ENCODE data around the gene CUEDC1.

Gene CUEDC1

DNA sequence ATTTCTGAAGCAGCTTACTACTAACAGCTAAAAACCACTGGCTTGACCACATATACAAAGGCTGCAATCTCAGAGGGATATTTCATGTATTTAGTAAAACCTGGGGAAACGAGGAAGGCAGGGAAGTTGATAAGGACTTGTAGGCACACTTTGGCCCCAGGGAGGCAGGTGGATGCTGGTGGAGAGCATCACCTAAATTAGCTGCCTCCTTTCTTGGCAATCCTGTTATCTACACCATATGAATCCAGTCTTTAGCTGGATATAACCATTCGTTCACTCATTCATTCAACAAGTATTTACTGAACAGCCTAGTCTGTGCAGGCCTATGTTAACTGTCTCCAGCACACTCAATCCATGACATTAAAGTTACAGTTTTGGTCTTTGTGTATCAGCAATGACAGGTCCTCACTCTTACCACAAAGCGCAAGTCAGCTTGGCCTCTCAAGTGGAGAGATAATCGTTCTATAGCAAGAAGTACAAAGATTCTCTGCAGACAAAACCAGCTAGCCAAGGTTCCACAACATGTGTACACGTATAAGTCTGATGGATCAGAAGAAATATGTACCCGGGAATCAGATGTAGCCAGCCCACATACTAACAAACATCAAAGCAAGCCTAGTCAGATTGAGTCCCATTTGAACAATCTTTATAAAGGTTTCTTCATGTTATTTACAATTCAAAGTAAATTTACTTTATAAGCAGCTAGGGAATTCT, 116.2 kb downstream of the CUEDC1 start:
- Histone ChIP-seq H3K36me3 (replicated peaks) (peaks cover 17% of the 10 kb centered on the region), H3K4me3 (ENCODE audit: low read depth, low read length) (no peak overlapping the region), H3K27me3 (replicated peaks) (no peaks in the 10 kb centered on the region), H3K27ac (no peak overlapping the region)
- in situ Hi-C loops (cut with HindIII; ENCODE audit: low pct_ligation_motif_present, low sequenced_read_pairs) = no loop called here
- DNase-seq = no peak
- TF ChIP-seq, protein P1, sequence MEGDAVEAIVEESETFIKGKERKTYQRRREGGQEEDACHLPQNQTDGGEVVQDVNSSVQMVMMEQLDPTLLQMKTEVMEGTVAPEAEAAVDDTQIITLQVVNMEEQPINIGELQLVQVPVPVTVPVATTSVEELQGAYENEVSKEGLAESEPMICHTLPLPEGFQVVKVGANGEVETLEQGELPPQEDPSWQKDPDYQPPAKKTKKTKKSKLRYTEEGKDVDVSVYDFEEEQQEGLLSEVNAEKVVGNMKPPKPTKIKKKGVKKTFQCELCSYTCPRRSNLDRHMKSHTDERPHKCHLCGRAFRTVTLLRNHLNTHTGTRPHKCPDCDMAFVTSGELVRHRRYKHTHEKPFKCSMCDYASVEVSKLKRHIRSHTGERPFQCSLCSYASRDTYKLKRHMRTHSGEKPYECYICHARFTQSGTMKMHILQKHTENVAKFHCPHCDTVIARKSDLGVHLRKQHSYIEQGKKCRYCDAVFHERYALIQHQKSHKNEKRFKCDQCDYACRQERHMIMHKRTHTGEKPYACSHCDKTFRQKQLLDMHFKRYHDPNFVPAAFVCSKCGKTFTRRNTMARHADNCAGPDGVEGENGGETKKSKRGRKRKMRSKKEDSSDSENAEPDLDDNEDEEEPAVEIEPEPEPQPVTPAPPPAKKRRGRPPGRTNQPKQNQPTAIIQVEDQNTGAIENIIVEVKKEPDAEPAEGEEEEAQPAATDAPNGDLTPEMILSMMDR (IDR thresholded peaks at IDR 0.05; ENCODE audit: low read depth, low read length, missing control alignments) = no peak

DNA sequence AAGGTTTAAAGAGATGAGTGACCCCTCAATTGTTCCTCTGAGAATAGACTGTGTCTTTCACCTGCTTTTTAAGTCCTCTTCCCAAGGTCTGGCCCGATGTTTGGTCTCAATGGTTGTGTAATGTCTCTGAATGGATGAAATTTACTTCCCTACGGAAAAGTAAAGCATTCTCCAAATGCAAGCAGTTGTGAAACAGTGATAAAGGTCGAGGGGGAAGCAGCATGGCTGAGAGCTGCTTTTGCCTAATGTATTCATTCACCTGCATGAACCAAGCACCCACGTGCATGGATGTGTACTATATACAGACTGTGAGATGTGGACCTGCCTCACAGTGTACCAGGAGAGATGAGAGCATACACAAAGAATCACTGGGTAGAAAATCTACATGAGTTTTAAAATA, 116.8 kb downstream of the CUEDC1 start:
- peaks cover 17% of the 10 kb centered on the region for H3K36me3 ChIP-seq (replicated peaks)

DNA sequence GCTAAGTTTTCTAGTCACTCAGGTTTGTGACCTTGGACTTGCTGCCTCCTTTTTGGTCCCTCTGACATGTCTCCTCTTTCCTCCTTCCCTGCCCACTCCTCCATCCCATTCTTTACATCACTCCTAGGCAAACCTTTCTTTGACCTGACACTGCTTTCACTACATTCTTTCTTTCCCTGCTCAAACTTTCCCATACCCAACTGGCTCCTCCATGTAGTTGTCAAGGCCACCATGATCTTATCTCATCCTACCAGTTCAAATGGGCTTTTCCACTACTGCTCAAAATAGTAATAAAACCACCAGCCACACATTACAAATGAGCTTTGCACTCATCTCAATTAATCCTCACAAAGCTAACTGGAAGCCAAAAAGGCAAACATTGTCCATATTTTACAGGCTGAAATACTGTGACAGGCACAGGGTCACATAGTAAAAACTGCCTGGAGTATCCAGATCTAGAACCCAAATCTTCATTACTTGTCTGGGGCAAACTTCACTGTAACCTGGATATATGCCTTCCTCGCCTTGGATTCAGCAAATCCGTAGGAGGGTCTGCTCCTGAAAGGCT, 119.8 kb downstream of the CUEDC1 start:
- DNase-seq = no peak
- TF ChIP-seq, protein P1 (IDR thresholded peaks at IDR 0.05; ENCODE audit: low read depth, low read length, missing control alignments) = no peak
- H3K4me3 ChIP-seq (ENCODE audit: low read depth, low read length) = no peak overlapping the region
- H3K27ac ChIP-seq = no peak overlapping the region
- H3K36me3 ChIP-seq (replicated peaks) = peaks cover 11% of the 10 kb centered on the region
- in situ Hi-C loops (cut with HindIII; ENCODE audit: low pct_ligation_motif_present, low sequenced_read_pairs) = no loop called here
- no peaks in the 10 kb centered on the region for H3K27me3 ChIP-seq (replicated peaks)

More for the DNA sequence above, 116.8 kb downstream of the CUEDC1 start:
- in situ Hi-C loops (cut with HindIII; ENCODE audit: low pct_ligation_motif_present, low sequenced_read_pairs) = no loop called here
- Histone ChIP-seq H3K27me3 (replicated peaks) (no peaks in the 10 kb centered on the region), H3K27ac (no peak overlapping the region), H3K4me3 (ENCODE audit: low read depth, low read length) (no peak overlapping the region)
- DNase-seq = no peak
- TF ChIP-seq, protein P1 (IDR thresholded peaks at IDR 0.05; ENCODE audit: low read depth, low read length, missing control alignments) = no peak

DNA sequence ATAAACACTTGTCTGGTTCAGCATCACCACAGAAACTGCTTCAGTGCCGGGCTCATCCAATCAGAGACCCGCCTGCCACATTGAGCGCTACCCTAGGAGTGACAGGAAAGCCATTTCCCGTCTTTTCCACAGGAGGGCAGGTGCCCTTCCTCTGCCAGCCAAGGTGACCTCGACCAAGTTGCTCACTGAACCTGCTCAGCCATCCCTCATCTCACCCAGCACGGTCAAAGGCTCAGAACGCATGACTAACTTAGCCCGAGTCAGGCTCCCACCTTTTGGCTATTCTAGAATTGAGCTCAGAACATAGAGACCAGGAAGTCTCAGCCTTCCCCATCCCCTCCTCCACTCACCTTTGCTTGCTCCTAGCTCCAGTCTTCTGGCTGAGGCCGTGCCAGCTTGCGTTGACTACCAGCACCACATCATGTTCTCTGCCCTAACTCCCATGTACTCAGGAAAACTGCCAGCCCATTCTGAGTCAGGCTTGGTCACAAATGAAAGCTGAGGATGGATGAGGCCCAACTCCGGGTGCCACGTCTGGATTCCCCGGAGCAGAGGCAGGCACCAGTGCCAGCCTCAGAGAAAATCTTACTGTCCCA, 121.0 kb downstream of the CUEDC1 start:
- TF ChIP-seq, protein P1 (IDR thresholded peaks at IDR 0.05; ENCODE audit: low read depth, low read length, missing control alignments) = peak; percentile 26
- no peak overlapping the region for H3K4me3 ChIP-seq (ENCODE audit: low read depth, low read length)
- no peaks in the 10 kb centered on the region for H3K27me3 ChIP-seq (replicated peaks)
- H3K36me3 ChIP-seq (replicated peaks) = peaks cover 9% of the 10 kb centered on the region
- DNase-seq = no peak
- H3K27ac ChIP-seq = no peak overlapping the region
- in situ Hi-C loops (cut with HindIII; ENCODE audit: low pct_ligation_motif_present, low sequenced_read_pairs) = no loop called here

DNA sequence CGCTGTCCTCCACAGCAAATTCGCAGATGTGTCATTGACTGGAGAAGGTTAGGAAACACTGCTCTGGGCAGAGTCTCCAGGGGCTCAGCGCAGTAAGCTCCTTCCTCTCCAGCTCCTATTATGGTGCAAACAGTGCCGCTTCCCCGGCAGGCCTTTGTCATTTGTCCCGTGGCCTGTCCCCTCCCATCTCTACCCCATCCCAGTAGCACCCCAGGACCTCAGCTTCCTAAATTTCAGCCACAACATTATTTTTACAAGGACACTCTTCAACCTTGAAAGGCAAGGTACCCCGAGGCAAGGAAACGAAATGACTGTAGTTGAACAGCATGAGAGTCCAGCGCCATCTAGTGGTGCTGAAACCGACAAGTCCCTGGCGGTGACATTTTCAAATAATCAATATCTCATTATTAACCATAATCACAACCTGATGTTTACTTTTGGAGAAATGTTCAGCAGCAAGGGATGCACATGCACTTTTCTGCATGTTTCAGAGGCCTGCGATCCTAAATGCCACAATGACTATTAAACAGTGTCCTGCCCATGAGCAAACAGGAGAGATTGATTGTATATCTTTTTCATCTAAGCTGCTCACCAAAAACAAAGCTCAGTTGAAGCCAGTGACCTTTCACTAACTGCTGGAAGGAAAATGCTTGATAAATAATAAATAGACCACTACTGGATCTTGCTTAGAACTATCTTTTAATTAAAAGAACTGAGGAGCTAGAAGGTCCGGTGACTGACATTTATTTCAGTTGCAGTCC, 121.9 kb downstream of the CUEDC1 start:
- Histone ChIP-seq H3K4me3 (ENCODE audit: low read depth, low read length) (peak overlapping the region; percentile 50), H3K27ac (no peak overlapping the region), H3K27me3 (replicated peaks) (no peaks in the 10 kb centered on the region), H3K36me3 (replicated peaks) (peaks cover under 1% of the 10 kb centered on the region)
- TF ChIP-seq, protein P1 (IDR thresholded peaks at IDR 0.05; ENCODE audit: low read depth, low read length, missing control alignments) = peak; percentile 93
- peak; percentile 59 for DNase-seq
- in situ Hi-C loops (cut with HindIII; ENCODE audit: low pct_ligation_motif_present, low sequenced_read_pairs) = no loop called here

Data from brain microvascular endothelial cell (primary cell).